Left renal pelvis (tissue), 4 donors: ENCODE data around the gene NKD1. TPM values are rescaled to one million over a fixed set of nuclear protein-coding genes. Genes with fewer than 3 reads are reported as not detected.

ENCODE experiments used
- DNase-seq, 4 donors: peaks; one replicate each; pipeline ENCODE4 v3.0.0-alpha.2; 2013; ENCODE audit warnings: low read depth in 4 of 4, low spot score in 3 of 4
- polyA plus RNA-seq, 4 donors: library from polyadenylated mRNA; unstranded; fragments of 120-200 nt; gene quantifications; one replicate each; pipeline ENCODE4 v1.2.1, GENCODE V29; 2013; ENCODE audit not compliant: insufficient read length in 4 of 4

The NKD1 gene
- polyA plus RNA-seq, 4 donors = 8.3 to 13.3 (median 11.9) TPM

- DNase-seq = no peak
Observed at GRCh38 chr16:50622643-50623369, 74.6 kb downstream of the NKD1 start.

DNA sequence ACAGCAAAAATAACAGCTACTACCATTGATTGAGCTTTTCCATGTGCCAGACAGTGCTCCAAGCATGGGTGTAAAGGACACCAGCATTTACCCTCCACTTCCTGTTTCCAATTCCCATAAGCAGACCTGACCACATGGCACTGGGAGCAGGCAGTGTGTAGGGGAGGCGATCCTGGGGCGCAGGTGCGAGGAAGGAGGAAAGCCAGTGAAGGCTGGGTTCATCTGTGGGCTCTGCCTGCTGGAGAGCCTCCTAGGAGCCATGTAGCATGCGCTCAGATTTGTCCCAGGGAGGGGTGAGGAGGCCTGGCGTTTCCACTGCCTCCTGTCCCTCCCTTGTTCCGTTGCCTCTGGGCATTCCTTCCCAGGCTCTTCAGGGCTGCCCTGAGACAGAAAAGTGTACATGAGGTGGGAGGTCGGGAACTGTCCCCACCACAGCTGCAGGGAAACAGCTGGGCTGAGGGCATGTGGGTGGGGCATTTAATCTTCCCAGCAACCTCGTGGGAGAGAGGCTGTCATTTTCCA lies 76.3 kb downstream of the NKD1 start:
- DNase-seq = no peak

GRCh38 chr16:50625374-50625773 lies 77.2 kb downstream of the NKD1 start:
- no peak for DNase-seq

DNA sequence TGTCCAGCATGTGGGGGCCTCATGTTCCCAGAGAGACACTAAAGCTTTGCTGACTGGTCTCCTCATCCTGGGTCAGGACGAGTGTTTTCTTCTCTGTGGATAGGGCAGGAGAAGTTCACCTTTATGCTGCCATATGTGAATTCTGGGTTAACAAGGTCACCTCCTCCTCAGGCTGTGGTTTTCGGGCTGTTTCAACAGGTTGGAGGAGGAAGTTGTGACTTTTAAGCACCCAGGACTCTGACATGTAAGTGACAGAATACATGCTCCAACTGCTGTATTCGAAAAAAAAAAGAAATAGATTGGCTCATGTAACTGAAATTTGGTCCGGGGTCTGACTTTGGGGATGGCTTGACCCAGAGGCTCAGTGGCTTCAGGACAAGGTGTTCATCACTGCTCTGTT lies 78.7 kb downstream of the NKD1 start:
- DNase-seq = no peak

DNA sequence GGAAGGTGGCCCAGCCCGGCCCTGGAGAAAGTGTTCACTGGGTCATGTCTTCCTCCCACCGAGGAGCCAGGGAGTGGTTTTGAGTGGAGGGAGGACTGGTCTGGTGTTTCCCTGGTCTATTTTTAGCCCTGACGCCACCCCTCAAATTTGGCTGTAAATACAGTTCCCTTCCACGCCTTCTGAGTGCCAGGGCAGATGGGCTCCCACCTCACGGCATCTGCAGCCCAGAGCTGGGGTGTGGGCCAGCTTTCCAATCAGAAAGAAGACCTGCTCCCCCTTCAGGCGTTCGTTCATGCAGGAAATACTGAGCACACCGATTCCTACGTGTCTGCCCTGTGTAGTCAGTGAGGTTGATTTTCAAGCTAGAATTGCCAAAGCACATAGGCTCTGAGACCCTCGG lies 79.2 kb downstream of the NKD1 start:
- peak in 1 of 4 donors; percentile 45 for DNase-seq

- no peak for DNase-seq
Observed at GRCh38 chr16:50628156-50628802, 80.1 kb downstream of the NKD1 start.

DNA sequence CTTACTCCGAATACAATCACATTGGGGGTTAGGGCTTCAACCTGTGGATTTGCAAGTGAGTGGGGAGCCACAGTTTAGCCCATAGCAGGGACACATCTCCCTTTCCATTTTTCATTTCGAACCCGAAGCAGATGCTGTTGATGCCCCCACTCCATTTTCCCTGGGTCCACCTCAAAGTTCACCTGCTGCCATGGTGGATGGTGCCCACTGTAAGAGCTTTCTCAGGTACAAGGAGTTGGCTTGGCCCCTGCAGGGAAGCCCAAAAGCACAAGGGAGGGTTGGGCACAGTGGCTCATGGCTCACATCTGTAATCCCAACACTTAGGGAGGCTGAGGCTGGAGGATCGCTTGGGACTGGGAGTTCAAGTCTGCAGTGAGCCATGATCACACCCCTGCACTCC lies 81.1 kb downstream of the NKD1 start:
- DNase-seq = no peak

GRCh38 chr16:50630394-50631020 lies 82.3 kb downstream of the NKD1 start:
- DNase-seq = no peak

DNA sequence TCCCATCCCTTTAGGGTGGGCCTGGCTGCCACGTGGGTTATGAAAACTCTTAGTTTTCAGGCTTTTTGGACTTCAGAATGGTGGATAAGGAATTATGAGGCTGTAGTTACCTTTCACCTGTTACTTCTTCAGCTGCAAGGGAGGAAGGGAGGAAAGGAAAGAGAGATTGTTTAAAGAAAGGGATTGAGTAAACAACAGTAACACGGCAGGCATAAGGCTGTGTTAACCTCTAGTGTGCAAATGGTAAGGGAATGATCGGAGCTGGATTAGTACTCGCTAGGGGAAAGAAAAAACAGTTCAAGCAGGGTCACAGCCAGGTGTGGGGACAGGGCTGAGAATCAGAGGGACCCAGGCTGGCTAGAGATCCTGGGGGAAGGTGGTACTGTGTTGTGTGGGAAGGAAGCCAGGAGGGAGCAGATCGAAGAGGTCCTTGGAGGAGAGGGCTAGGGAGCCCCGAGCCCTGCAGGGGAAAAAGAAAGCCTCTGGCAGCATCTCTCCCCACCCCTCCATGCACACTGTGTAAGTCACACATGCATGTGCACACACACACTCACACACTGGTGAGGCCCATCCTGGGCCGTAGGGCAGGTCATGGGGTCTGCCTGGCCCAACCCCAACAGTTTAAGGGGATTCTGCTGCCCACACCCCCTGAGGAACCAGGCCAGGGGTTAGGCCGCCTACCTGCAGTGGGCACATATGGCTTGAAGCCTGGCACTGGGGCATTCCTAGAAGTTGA lies 83.2 kb downstream of the NKD1 start:
- no peak for DNase-seq

DNA sequence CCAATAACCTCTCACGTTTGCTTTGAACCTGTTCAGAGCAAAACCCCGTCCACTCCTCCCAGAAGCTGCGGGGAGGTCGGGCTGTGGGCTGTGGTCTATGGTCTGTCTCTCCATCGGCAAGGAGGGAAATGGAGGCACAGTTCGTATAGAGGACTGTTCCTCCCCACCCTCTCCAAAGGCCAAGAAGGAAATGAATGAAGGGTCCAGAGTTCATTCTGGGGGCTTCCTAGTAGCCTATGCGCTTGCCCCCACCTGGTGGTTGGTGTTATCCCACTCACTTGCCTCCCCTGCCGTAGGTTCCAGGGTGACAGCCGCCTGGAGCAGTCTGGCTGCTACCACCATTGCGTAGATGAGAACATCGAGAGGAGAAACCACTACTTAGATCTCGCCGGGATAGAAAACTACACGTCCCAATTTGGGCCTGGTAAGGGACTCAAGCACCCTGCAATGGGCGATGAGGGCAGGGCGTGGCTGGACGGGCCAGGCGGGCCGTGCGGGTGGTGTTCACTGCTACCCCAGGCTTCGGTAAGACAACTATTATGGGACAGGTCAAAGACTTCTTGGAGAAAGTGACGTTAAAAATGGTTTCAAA lies 83.9 kb downstream of the NKD1 start:
- DNase-seq = no peak

DNA sequence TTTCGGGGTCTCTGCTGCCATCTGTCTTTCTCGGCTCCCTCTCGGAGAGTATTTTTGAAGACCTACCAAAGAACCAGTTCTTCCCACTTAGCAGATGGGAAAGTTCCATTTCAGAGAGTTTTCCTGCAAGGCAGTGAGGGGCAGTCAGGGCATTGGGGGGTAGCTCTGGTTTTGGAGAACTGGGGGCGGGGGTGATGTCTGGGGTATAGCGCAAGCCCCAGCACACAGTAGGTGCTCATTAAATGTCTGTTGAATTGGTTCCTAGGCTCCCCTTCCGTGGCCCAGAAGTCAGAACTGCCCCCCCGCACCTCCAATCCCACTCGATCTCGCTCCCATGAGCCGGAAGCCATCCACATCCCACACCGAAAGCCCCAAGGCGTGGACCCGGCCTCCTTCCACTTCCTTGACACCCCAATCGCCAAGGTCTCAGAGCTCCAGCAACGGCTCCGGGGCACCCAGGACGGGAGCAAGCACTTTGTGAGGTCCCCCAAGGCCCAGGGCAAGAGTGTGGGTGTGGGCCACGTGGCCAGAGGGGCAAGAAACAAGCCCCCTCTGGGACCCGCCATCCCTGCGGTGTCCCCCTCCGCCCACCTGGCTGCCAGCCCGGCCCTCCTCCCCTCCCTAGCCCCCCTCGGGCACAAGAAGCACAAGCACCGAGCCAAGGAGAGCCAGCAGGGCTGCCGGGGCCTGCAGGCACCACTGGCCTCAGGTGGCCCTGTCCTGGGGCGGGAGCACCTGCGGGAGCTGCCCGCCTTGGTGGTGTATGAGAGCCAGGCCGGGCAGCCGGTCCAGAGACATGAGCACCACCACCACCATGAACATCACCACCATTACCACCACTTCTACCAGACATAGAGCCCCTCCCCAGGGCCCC lies 85.0 kb downstream of the NKD1 start:
- no peak for DNase-seq

DNA sequence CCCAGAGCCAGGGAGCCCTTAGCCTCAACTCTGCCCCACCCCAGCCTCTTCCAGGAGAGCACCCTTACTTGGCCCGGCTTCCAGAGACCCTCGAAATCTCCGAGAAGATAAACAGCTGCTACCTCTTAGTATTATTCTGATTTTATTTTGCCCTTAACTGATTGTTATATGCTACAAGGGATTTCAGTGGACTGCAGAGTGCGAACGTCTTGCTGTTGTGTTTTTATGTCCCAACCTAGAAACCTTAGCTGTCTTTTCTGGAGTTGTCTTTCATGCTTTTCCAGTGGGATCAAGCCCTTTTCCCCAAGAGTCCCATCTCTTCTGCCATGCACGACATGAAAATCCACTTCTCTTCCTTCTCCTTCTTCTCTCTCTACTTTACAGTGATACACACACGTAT lies 85.9 kb downstream of the NKD1 start:
- no peak for DNase-seq

DNA sequence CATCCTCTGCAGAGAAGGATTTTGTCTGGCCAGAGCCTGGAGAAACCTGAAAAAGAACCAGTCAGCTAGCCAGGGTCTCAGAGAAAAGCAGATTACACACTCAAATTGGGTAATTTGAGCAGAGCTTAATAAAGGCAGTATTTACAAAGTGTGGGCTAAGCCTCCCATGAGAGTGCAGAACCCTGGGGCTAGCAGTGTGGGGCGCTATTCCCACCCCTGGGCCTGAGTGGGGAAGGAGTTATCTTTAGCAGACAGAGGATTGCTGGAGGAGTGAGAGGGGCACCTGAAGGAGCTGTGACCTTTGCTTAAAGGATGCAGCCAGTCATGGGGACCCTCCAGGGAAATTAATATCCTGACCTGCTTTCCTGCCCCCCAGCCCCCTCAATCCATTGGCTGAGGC lies 86.8 kb downstream of the NKD1 start:
- no peak for DNase-seq

DNA sequence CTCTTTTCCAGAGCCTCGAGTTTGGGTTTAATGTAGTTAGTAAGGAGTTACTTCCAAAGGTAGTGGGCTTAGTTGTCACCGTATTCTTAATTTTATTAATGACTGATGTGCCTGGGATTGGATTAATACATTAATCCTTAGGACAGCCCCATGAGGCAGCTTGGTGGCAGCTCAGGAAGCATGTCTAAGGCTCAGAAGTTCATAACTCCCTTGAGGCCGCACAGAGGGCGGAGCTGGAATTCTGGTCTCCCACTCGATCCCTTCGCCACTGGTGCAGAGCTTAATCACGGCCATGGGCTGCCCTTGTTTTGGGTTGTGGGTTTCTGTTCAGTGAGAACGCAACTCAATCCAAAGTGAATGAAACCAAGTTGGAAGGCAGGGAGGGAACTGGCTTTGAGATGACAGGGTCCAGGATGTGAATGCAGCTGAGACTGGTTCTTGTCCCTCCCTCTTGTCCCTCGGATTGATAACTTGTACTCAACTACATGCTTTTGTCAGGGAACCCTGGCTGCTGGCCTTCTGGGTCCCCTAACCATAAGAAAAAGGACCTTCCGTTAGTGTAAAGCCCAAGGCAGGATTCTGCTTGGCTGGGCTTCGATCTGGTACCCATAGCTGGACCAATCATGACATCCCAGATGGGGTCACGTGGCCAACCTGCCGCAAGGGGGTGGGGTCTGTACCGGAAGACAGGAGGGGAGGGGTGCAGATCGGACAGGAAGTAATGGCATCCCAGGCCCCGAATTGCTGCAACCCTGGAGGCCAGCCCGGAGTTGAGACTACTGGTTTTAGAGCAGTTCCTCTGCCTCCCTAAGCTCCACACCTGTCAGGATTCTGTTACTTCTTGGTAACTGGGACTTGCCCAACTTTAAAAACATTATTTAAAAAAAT lies 87.6 kb downstream of the NKD1 start:
- DNase-seq = no peak

- no peak for DNase-seq
Observed at GRCh38 chr16:50636753-50637374, 88.7 kb downstream of the NKD1 start.

DNA sequence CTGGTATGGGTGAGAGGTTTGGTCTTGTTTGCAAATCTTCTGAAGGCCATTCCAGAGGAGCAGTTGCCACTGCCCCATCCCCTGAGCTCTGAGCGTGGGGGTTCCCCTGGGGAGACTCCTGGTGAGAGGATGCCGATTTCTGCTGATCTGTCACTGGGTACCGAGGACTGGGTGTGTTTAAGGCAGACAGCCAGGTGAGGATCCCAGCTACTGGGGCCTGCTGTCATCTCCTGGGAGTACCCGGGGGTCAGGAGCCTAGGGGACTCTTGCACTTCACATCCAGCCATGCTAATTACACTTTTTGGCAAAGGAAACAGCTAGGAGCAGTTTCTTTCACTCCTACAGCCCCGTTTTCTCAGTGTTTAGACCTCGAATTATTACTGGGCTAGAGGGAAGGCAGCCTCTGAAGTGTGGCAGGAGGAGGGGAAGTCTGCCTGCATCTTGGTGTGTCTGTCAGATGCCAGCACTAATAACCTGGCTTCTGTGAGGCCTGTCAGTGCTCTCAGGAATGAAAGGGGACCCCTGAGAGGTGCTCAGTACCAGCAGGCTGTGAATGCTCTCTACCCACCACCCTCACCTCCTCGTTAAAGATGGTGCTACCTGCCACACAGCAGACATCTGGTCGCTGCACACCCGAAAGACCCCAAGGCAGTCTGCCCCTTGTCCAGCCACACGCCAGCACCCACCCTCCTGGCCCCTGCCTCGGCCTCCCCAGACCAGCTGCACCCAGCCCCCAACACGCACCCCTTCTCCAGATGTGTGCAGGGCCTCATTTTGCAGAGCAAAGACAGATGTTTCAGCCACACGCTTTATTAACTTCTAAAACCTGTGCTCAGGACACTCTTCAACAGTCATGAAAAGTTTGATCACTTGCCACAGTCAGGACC lies 89.8 kb downstream of the NKD1 start:
- DNase-seq = no peak
